Measurements from ENCODE around the gene MBTPS1. TPM values are rescaled to one million over a fixed set of nuclear protein-coding genes. Genes with fewer than 3 reads are reported as not detected.

The MBTPS1 gene
- total RNA-seq, 6 experiments from 2014 or later = 34.5 to 45.6 (median 40.1) TPM

DNA sequence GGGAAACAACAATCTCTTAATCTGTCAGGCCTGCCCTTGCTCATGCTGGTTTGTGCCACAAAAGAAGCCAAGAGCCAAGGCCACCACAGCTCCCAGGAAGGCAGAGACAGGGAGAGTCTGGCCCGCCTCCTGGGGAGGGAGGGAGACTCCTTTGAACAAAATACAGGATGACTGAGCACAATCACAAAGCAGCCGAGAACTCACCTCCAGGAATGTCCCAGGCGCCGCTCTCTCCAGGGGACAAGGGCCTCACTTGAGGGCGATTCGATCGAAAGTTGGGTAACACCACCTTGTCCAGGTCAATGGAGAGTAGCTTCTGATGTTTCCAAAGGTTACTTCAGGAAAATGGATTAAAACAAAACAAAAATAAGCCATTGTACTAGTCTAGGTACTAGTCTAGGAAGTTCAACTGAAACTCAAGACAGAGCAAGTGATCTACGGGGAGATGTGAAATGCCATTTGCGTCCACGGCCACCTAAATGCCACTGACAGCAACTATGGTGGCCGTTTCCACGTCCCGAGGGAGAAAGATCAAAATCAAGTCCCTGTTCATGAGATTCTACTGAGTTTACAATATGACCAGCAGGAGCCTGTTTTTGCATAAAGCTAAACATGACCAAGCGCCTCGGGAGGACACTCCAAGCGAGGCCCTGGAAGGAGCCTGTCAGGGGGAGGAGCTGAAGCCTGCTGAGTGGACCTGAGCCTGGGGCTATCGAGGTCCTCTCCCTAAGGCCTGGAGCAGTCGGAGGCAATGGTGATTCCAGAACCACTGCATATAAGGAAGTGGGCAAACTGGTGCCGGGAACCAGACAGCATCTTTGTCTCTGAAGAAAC is 60.7 kb downstream of the MBTPS1 start:
- DNase-seq (peak in 1 of 3 donors; percentile 22), ATAC-seq (no peak)
- Histone ChIP-seq H3K27ac (no peak overlapping the region), H3K4me3 (no peak overlapping the region), H3K27me3 (no peaks in the 10 kb centered on the region), H3K9me3 (no peaks in the 10 kb centered on the region), H3K36me3 (peaks cover 5 to 82% (median 34%) of the 10 kb centered on the region in 4 donors), H3K4me1 (no peaks in the 10 kb centered on the region)
- TF ChIP-seq POLR2A (IDR thresholded peaks at IDR 0.05) = no peak
- TF ChIP-seq, protein P1, sequence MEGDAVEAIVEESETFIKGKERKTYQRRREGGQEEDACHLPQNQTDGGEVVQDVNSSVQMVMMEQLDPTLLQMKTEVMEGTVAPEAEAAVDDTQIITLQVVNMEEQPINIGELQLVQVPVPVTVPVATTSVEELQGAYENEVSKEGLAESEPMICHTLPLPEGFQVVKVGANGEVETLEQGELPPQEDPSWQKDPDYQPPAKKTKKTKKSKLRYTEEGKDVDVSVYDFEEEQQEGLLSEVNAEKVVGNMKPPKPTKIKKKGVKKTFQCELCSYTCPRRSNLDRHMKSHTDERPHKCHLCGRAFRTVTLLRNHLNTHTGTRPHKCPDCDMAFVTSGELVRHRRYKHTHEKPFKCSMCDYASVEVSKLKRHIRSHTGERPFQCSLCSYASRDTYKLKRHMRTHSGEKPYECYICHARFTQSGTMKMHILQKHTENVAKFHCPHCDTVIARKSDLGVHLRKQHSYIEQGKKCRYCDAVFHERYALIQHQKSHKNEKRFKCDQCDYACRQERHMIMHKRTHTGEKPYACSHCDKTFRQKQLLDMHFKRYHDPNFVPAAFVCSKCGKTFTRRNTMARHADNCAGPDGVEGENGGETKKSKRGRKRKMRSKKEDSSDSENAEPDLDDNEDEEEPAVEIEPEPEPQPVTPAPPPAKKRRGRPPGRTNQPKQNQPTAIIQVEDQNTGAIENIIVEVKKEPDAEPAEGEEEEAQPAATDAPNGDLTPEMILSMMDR (IDR thresholded peaks at IDR 0.05) = no peak
- WGBS (ENCODE audit: insufficient coverage, low coverage, low lambda C conversion rate, missing lambda C conversion rate) = 81% methylated on average over 8 of the region's 19 CpGs
- intact Hi-C loops (cut with DNase I) = no loop called here

GRCh38 chr16:84055366-84055765 is 61.4 kb downstream of the MBTPS1 start:
- peaks cover 5 to 75% (median 31%) of the 10 kb centered on the region in 4 donors for H3K36me3 ChIP-seq
- H3K9me3 ChIP-seq = no peaks in the 10 kb centered on the region
- H3K4me3 ChIP-seq = no peak overlapping the region
- DNase-seq (peak in 1 of 3 donors; percentile 17), ATAC-seq (no peak)
- TF ChIP-seq, protein P1 (IDR thresholded peaks at IDR 0.05) = no peak
- intact Hi-C loops (cut with DNase I) = no loop called here
- WGBS (ENCODE audit: insufficient coverage, low coverage, low lambda C conversion rate, missing lambda C conversion rate) = 65% methylated on average over 2 of the region's 5 CpGs
- no peak overlapping the region for H3K27ac ChIP-seq
- H3K4me1 ChIP-seq = no peaks in the 10 kb centered on the region
- no peaks in the 10 kb centered on the region for H3K27me3 ChIP-seq

DNA sequence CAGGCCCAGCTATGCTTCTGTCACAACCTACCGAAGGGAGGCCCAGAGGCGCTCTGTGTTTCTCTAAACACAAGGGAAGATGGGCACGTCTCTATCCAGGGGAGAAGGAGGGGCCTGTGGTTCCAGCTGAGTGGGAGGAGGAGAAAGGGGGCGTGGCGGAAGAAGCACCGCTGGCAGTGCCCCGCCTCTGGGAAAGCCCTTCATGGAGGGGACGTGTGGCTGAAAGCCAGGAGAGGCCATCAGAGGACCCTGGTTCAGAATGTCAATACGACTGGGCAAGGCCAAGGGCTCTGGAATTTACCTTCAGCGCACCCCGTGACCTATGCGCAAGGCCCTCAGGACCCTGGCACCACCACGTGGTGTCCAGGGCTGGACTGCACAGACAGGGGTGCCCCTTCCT is 61.8 kb downstream of the MBTPS1 start:
- DNase-seq (peak in 2 of 3 donors; percentile 28 to 38), ATAC-seq (no peak)
- Histone ChIP-seq H3K4me1 (no peaks in the 10 kb centered on the region), H3K9me3 (no peaks in the 10 kb centered on the region), H3K27ac (no peak overlapping the region), H3K4me3 (no peak overlapping the region), H3K27me3 (no peaks in the 10 kb centered on the region), H3K36me3 (peaks cover 5 to 71% (median 29%) of the 10 kb centered on the region in 4 donors)
- WGBS (ENCODE audit: insufficient coverage, low coverage, low lambda C conversion rate, missing lambda C conversion rate) = 93% methylated on average over 5 of the region's 13 CpGs
- TF ChIP-seq POLR2A (IDR thresholded peaks at IDR 0.05) = no peak
- TF ChIP-seq, protein P1 (IDR thresholded peaks at IDR 0.05) = no peak
- intact Hi-C loops (cut with DNase I) = no loop called here

DNA sequence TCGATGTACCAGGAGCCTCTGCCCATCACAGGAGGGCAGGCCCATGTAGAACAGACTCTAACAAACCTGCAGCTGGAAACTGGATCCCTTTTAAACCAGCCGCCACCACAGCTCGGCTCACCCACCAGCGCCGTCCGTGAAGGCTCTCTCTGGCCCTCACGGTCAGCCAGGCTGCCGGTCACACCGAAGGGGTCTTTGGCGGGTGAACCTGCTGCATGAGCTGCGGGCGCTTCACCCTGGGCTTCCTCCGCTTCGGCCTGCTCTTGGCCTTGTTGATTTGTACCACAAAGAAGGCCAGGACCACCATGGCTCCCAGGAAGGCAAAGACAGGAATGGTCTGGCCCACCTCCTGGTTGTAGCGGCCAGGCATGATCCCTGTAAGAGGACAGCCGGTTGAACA is 62.5 kb downstream of the MBTPS1 start:
- peaks cover 5 to 64% (median 27%) of the 10 kb centered on the region in 4 donors for H3K36me3 ChIP-seq
- TF ChIP-seq POLR2A (IDR thresholded peaks at IDR 0.05) = no peak
- TF ChIP-seq, protein P1 (IDR thresholded peaks at IDR 0.05) = no peak
- ATAC-seq (no peak), DNase-seq (peak in 2 of 3 donors; percentile 27 to 37)
- H3K4me3 ChIP-seq = no peak overlapping the region
- no peaks in the 10 kb centered on the region for H3K4me1 ChIP-seq
- WGBS (ENCODE audit: insufficient coverage, low coverage, low lambda C conversion rate, missing lambda C conversion rate) = 98% methylated on average over 7 of the region's 16 CpGs
- H3K27me3 ChIP-seq = no peaks in the 10 kb centered on the region
- no peak overlapping the region for H3K27ac ChIP-seq
- no peaks in the 10 kb centered on the region for H3K9me3 ChIP-seq
- intact Hi-C loops (cut with DNase I) = no loop called here
